ENCODE results near the gene PIP4K2C.

Gene PIP4K2C

DNA sequence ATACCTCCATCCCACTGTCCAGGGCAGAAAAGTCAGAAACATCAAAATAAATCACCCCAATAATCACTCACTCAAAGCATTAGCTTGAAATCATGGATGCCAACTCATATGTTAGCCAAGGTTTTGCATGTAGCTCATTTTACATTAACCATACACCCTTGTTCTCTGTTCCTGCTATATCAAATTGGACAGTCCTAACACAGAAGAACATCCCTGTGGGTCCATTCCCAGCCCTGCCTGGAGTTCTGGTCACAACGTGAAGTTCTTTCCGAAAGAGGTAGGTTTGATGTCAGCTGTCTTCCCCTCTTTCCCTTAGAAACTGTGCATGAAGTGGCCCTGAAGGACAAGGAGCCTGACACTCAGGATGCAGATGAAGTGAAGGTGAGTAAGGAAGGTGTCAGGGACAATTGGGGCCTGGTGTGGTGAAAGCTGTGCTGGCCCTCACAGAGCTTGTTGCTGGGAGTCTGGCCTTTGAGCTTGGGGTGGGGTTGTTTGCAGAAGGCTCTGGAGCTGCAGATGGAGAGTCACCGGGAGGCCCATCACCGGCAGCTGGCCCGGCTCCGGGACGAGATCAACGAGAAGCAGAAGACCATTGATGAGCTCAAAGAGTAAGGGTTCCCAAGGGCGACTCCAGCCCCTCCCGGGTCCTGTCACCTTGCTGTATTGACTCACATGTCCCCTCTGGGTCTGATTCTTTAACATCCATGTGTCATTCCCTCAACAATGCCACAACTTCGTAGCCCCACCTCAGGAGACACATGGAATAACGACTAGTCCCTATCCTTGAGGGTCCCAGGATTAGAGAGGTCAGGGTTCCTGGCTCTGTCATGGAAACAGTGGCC is 15.0 kb upstream of the PIP4K2C start:
- TF ChIP-seq, protein P1, sequence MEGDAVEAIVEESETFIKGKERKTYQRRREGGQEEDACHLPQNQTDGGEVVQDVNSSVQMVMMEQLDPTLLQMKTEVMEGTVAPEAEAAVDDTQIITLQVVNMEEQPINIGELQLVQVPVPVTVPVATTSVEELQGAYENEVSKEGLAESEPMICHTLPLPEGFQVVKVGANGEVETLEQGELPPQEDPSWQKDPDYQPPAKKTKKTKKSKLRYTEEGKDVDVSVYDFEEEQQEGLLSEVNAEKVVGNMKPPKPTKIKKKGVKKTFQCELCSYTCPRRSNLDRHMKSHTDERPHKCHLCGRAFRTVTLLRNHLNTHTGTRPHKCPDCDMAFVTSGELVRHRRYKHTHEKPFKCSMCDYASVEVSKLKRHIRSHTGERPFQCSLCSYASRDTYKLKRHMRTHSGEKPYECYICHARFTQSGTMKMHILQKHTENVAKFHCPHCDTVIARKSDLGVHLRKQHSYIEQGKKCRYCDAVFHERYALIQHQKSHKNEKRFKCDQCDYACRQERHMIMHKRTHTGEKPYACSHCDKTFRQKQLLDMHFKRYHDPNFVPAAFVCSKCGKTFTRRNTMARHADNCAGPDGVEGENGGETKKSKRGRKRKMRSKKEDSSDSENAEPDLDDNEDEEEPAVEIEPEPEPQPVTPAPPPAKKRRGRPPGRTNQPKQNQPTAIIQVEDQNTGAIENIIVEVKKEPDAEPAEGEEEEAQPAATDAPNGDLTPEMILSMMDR (IDR thresholded peaks at IDR 0.05; ENCODE audit: low read length), result no peak
- no peak overlapping the region for H3K4me3 ChIP-seq (ENCODE audit: low read length)
- no peak overlapping the region for H3K27ac ChIP-seq (ENCODE audit: low read length)
- no peaks in the 10 kb centered on the region for H3K36me3 ChIP-seq (replicated peaks; ENCODE audit: insufficient read depth, low read length)
- no peak for DNase-seq
- H3K4me1 ChIP-seq (ENCODE audit: low read length), result no peaks in the 10 kb centered on the region
- 0 out of 2 replicates have a peak overlapping the region, but pooled peaks have one; percentile 19 for H2AFZ ChIP-seq (ENCODE audit: low read length)
- H3K9me2 ChIP-seq (replicated peaks; ENCODE audit: insufficient read depth, low read length), result no peaks in the 10 kb centered on the region
- H3F3A ChIP-seq (ENCODE audit: insufficient read depth, low read length), result no peaks in the 10 kb centered on the region
- no peaks in the 10 kb centered on the region for H3K27me3 ChIP-seq (replicated peaks; ENCODE audit: insufficient read depth, low read length)
- H3K9me3 ChIP-seq (replicated peaks; ENCODE audit: insufficient read depth, low read length), result no peaks in the 10 kb centered on the region
- no peak overlapping the region for H3K9ac ChIP-seq (ENCODE audit: low read length)
- H4K20me1 ChIP-seq (ENCODE audit: insufficient read depth, low read length), result no peaks in the 10 kb centered on the region
- H3K4me2 ChIP-seq (ENCODE audit: low read depth, low read length), result no peak overlapping the region
- H3K79me2 ChIP-seq (ENCODE audit: low read length), result no peaks in the 10 kb centered on the region

DNA sequence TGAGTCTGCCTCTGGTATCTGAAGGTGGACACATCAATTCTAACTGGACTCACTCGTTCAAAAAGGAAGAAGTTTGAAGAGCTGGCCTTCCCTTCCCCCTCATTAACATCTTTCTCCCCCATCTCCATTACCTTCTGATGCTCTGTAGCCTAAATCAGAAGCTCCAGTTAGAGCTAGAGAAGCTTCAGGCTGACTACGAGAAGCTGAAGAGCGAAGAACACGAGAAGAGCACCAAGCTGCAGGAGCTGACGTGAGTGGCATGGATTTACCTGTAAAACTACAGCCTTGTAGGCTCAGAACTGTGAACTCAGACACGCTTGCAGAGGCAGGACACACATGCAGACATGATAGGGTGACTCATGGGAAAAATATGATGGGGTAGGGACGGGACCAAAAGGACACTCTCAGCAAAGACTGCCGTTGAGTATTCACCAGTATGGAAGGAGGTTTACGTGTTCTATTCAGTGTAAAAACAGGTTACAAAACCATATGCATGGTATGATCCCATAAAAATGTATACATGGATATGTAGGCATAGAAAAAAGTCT is 14.3 kb upstream of the PIP4K2C start:
- DNase-seq, result no peak
- H3K79me2 ChIP-seq (ENCODE audit: low read length), result no peaks in the 10 kb centered on the region
- no peak overlapping the region for H3K27ac ChIP-seq (ENCODE audit: low read length)
- H3K36me3 ChIP-seq (replicated peaks; ENCODE audit: insufficient read depth, low read length), result no peaks in the 10 kb centered on the region
- no peak overlapping the region for H3K4me2 ChIP-seq (ENCODE audit: low read depth, low read length)
- H4K20me1 ChIP-seq (ENCODE audit: insufficient read depth, low read length), result no peaks in the 10 kb centered on the region
- H3K9me3 ChIP-seq (replicated peaks; ENCODE audit: insufficient read depth, low read length), result no peaks in the 10 kb centered on the region
- 0 out of 2 replicates have a peak overlapping the region, but pooled peaks have one; percentile 19 for H2AFZ ChIP-seq (ENCODE audit: low read length)
- 0 out of 2 replicates have a peak, but pooled peaks cover 2% of the 10 kb centered on the region for H3K27me3 ChIP-seq (replicated peaks; ENCODE audit: insufficient read depth, low read length)
- no peak overlapping the region for H3K9ac ChIP-seq (ENCODE audit: low read length)
- no peaks in the 10 kb centered on the region for H3F3A ChIP-seq (ENCODE audit: insufficient read depth, low read length)
- no peaks in the 10 kb centered on the region for H3K4me1 ChIP-seq (ENCODE audit: low read length)
- no peak overlapping the region for H3K4me3 ChIP-seq (ENCODE audit: low read length)
- no peaks in the 10 kb centered on the region for H3K9me2 ChIP-seq (replicated peaks; ENCODE audit: insufficient read depth, low read length)
- TF ChIP-seq EZH2phosphoT487 (IDR thresholded peaks at IDR 0.05; ENCODE audit: low read length) (no peak), EZH2 (optimal IDR thresholded peaks at IDR 0.05; ENCODE audit: low read depth, low read length) (no peak)
- TF ChIP-seq, protein P1 (IDR thresholded peaks at IDR 0.05; ENCODE audit: low read length), result no peak

DNA sequence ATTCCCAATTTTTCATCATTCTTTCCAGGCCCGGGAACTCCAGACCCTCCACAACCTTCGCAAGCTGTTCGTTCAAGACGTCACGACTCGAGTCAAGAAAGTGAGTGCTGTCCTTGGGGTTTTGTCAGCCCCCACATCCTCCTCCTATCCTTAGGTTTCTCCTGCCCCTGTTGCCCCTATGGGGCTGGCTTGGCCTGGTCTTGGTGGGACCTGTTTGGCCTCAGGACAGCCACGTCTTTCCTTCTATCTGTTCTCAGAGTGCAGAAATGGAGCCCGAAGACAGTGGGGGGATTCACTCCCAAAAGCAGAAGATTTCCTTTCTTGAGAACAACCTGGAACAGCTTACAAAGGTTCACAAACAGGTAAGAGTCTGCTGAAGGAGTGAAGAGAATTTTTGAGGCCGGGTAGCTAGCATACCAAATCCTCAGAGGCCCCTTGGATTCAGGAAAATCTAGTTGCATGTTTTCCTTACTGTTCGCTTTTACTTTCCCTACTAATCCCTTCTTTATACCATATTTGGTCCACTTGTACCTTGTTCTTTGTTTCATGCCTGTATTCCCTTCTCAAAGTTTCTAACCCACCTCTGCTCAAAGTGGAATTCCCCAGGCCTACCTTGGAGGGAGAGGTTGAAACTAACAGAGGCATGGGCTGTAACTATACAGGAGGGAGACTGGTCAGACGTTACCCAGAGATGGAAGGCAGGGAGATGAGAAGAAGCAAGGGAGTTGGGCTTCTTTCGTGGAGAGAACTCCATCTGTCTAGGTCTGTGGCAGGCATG is 12.8 kb upstream of the PIP4K2C start:
- Histone ChIP-seq H3K9ac (ENCODE audit: low read length) (no peak overlapping the region), H3K4me2 (ENCODE audit: low read depth, low read length) (no peak overlapping the region), H2AFZ (ENCODE audit: low read length) (no peak overlapping the region), H3K27me3 (replicated peaks; ENCODE audit: insufficient read depth, low read length) (peaks cover 11% of the 10 kb centered on the region; the same call in 1 of the 2 replicates), H3K9me3 (replicated peaks; ENCODE audit: insufficient read depth, low read length) (no peaks in the 10 kb centered on the region), H3K4me1 (ENCODE audit: low read length) (no peaks in the 10 kb centered on the region), H4K20me1 (ENCODE audit: insufficient read depth, low read length) (no peaks in the 10 kb centered on the region), H3K36me3 (replicated peaks; ENCODE audit: insufficient read depth, low read length) (no peaks in the 10 kb centered on the region), H3F3A (ENCODE audit: insufficient read depth, low read length) (no peaks in the 10 kb centered on the region), H3K79me2 (ENCODE audit: low read length) (no peaks in the 10 kb centered on the region), H3K27ac (ENCODE audit: low read length) (no peak overlapping the region), H3K9me2 (replicated peaks; ENCODE audit: insufficient read depth, low read length) (no peaks in the 10 kb centered on the region), H3K4me3 (ENCODE audit: low read length) (no peak overlapping the region)
- TF ChIP-seq EZH2phosphoT487 (IDR thresholded peaks at IDR 0.05; ENCODE audit: low read length) (no peak), EZH2 (optimal IDR thresholded peaks at IDR 0.05; ENCODE audit: low read depth, low read length) (no peak)
- TF ChIP-seq, protein P1 (IDR thresholded peaks at IDR 0.05; ENCODE audit: low read length), result no peak
- no peak for DNase-seq

All from MM.1S (cell line).